Suppressor macrophage treated with lipopolysaccharide for 1 hour (primary cell): ENCODE results near the gene PRIMPOL.
"Not testable (repeated sequence)": the region's sequence is repeated elsewhere in the genome, so short reads cannot be mapped to it uniquely, and the experiment has no call there.

Experiments used
- DNase-seq, 3 donors: peaks; one replicate each; pipeline ENCODE4 v3.0.0-alpha.2; 2020 to 2022

PRIMPOL gene

GRCh38 chr4:184649026-184649970 lies at the start of gene PRIMPOL, which contains the start of gene CASP3:
PRIMPOL (plus strand) TSS chr4:184649738; CDS start chr4:184657141, 7,403 bp downstream.
CASP3 (minus strand) TSS chr4:184649447; CDS start chr4:184638453, 10,994 bp downstream.
- DNase-seq: peak; percentile 93 to 98 (median 97)

- DNase-seq: not testable (repeated sequence)
Observed at GRCh38 chr4:184600982-184601381, 48.6 kb upstream of the PRIMPOL start.

GRCh38 chr4:184602857-184603256 lies 46.7 kb upstream of the PRIMPOL start:
- DNase-seq: not testable (repeated sequence)

- not testable (repeated sequence) for DNase-seq
Observed at GRCh38 chr4:184607429-184607828, 42.1 kb upstream of the PRIMPOL start.

- DNase-seq: no peak
Observed at GRCh38 chr4:184612074-184612473, 37.5 kb upstream of the PRIMPOL start.

- DNase-seq: peak in 1 of 3 donors; percentile 46
Observed at GRCh38 chr4:184613405-184613804, 36.1 kb upstream of the PRIMPOL start.

- no peak for DNase-seq
Observed at GRCh38 chr4:184614509-184614908, 35.0 kb upstream of the PRIMPOL start.

GRCh38 chr4:184616168-184616567 lies 33.4 kb upstream of the PRIMPOL start:
- DNase-seq: not testable (repeated sequence)

GRCh38 chr4:184616633-184617551 lies 32.6 kb upstream of the PRIMPOL start:
- peak; percentile 33 to 65 (median 57) for DNase-seq

GRCh38 chr4:184617600-184618196 lies 31.8 kb upstream of the PRIMPOL start:
- peak in 1 of 3 donors; percentile 4 for DNase-seq

GRCh38 chr4:184620212-184620867 lies 29.2 kb upstream of the PRIMPOL start:
- DNase-seq: peak; percentile 39 to 42 (median 40)

- no peak for DNase-seq
Observed at GRCh38 chr4:184621518-184621917, 28.0 kb upstream of the PRIMPOL start.

GRCh38 chr4:184624504-184624903 lies 25.0 kb upstream of the PRIMPOL start:
- DNase-seq: not testable (repeated sequence)

- no peak for DNase-seq
Observed at GRCh38 chr4:184624972-184625554, 24.5 kb upstream of the PRIMPOL start.

- not testable (repeated sequence) for DNase-seq
Observed at GRCh38 chr4:184625783-184626596, 23.5 kb upstream of the PRIMPOL start.

- no peak for DNase-seq
Observed at GRCh38 chr4:184628103-184628502, 21.4 kb upstream of the PRIMPOL start.

GRCh38 chr4:184632842-184633241 lies 16.7 kb upstream of the PRIMPOL start:
- DNase-seq: no peak

- DNase-seq: no peak
Observed at GRCh38 chr4:184635381-184635780, 14.2 kb upstream of the PRIMPOL start.

- DNase-seq: no peak
Observed at GRCh38 chr4:184636144-184636543, 13.4 kb upstream of the PRIMPOL start.

GRCh38 chr4:184636897-184637296 lies 12.6 kb upstream of the PRIMPOL start:
- no peak for DNase-seq

GRCh38 chr4:184641022-184641421 lies 8.5 kb upstream of the PRIMPOL start:
- no peak for DNase-seq
